GM20000 (cell line): ENCODE data around the gene SERTAD4.

Source experiments
- DNase-seq: peaks from one replicate; pipeline ENCODE4 v3.0.0; 2012; ENCODE audit warnings: low spot score
- TF ChIP-seq, protein P1 (sequence below): IDR thresholded peaks from 2 replicates; pipeline ENCODE4 v1.5.1; 2012; ENCODE audit warnings: mild to moderate bottlenecking, control low read depth; ENCODE audit errors: extremely low read depth, missing control alignments

The SERTAD4 gene

DNA sequence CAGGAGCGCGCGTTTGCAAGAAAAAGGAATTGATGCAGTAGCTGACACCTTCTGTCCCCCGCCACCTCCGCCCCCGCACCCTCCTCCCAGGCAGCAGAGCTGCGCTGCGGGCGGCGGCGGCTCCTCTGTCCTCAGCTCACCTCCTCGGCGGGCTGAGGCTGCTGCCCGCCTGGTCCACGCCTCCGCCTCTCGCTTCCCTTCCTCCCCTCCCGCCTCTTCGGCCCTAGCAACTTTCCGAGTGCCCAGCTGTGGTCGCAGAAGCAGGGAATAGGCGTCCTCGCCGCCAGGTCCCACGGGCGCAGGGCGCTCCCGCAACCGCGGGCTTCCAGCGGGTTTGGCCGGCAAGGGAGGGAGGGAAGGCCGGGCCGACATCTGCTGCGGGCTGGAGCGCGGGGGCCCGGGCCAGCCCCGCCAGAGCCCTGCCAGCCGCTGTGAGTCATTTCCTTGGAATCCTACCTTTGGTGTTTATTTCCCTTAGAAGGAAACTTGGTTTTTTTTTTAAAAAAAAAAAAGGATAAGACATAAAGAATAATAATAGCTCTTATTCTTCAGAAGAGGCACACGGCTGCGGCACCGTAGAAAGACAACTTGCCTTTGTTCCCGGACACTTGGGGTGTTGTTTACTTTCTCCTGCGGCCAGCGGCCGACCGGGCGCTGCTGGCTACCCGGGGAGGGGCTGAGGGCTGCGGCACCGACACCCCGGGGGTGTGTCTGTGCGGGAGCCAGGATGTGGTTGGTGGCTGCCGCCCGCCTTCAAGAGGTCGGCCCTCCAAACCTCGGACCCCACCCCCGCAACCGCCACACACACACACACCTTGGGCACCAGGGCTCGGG is 1.1 kb downstream of the SERTAD4 start:
- no peak for DNase-seq
- TF ChIP-seq, protein P1, sequence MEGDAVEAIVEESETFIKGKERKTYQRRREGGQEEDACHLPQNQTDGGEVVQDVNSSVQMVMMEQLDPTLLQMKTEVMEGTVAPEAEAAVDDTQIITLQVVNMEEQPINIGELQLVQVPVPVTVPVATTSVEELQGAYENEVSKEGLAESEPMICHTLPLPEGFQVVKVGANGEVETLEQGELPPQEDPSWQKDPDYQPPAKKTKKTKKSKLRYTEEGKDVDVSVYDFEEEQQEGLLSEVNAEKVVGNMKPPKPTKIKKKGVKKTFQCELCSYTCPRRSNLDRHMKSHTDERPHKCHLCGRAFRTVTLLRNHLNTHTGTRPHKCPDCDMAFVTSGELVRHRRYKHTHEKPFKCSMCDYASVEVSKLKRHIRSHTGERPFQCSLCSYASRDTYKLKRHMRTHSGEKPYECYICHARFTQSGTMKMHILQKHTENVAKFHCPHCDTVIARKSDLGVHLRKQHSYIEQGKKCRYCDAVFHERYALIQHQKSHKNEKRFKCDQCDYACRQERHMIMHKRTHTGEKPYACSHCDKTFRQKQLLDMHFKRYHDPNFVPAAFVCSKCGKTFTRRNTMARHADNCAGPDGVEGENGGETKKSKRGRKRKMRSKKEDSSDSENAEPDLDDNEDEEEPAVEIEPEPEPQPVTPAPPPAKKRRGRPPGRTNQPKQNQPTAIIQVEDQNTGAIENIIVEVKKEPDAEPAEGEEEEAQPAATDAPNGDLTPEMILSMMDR: no peak

DNA sequence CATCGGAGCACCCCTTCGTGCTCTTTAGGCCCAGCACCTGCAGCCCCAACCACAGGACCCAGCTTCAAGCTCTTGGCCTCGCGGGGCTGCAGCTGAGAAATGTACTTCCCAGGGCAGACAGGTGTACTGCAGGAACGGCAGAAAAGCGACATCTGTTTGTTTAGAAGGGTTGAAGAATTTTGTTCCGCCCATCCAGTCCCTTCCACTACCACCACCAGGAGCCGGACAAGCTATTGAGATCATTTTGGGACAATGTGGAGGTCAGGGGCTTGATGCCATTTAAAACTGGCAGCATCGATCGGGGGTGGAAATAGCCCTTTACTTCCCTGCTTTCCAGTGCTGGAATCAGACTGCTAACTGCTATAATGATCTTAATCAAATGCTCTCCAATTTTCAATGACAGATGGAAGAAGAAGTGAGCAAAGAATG is 1.7 kb downstream of the SERTAD4 start:
- TF ChIP-seq, protein P1: no peak
- no peak for DNase-seq

DNA sequence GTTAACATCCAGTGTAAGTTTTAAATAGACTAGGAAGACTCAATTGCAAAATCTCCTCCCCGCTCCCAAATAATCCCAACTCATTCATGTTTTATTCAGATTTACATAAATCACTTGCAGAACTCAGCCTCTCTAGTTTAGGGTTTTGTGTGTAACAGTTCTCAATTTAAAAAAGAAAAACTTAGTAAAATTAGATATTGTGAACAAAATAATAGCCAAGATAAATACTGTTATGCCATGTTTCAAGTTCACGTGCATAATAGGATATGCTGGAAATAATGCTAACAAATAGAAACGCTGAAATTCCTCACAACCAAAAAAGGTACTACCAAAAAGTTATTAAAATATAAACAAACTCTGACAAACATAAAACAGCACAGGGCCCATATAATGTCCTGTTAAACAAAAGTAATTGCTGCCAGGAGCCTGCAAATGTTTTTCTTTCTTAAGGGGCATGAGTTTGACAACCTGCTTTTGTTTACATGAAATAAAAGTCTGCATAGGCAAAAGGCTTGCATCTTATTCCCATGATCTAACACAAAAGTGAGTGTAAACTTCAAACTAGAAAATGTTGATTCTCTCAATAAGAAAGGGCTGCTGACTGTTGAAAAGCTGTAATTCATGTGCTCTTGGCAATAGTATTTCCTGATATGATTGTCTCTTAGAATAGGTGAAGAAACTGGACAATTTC is 2.9 kb downstream of the SERTAD4 start:
- DNase-seq: no peak
- TF ChIP-seq, protein P1: no peak

DNA sequence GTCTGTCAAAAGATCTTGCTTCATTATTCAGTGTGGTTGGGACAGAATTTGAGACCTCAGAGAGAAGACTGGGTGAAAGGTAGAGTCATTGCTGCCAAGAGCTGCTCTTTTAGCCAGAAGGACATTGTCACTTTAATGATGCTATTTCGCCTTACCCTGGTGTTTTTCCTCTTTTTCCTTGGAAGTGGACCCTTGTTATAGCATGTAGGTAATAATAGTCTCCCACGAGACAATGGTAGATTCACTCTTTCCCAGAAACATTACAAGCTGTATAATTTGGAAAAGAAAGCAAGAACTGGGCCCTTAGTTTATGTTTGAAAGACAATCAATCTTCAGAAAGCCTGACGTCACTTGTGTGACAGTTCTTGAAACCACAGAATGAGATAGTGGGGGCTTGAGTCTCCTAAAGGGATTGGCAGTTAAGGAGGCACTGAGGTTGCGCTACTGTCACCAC is 3.8 kb downstream of the SERTAD4 start:
- TF ChIP-seq, protein P1: no peak
- no peak for DNase-seq

DNA sequence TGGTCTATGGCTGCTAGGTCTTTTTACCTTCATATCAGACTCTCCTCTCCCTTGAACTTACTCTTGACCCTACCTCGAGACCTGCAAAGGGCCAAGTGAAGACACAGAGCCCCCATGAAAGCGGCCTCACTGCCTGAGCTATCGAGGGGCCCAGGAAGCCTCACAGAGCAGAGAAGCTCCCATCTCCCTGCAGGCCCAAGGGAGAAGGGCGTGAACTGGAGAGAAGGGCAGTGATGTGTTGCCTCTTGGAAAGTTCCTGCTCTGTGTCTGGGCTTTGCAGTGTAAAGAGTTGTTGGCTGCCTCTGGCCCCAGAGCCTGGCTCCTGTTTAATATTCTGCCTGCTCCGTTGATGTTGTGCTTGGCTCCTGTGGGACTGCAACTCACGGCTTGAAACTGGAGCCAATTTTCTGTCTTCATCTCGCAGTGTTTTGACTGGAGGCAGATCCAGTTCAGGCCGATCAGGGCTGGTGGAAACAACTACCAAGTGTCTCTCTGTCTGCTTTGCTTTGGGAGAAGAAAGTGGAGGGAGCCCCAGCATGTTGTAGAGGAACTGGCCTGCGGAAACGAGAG is 4.3 kb downstream of the SERTAD4 start:
- no peak for DNase-seq
- TF ChIP-seq, protein P1: no peak

DNA sequence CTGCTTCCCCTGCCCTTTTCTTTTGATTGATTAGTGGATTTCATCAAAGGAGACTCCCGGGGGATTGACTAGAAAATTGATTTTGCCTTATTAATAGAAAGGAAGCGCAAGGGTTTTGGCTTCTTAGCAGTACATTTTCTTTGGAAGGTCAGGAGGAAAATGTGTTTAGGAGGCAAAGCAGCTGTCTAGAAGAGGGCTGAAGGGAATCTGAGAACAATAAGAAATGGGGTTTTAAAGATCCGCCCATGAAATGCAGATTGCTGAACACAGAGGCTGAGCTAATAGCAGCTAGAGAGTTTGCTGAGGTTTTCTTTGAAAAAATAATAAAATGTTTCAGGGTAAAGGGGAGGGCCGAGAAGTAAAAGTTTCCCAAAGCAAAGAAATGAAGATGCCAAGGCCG is 4.9 kb downstream of the SERTAD4 start:
- TF ChIP-seq, protein P1: no peak
- no peak for DNase-seq

DNA sequence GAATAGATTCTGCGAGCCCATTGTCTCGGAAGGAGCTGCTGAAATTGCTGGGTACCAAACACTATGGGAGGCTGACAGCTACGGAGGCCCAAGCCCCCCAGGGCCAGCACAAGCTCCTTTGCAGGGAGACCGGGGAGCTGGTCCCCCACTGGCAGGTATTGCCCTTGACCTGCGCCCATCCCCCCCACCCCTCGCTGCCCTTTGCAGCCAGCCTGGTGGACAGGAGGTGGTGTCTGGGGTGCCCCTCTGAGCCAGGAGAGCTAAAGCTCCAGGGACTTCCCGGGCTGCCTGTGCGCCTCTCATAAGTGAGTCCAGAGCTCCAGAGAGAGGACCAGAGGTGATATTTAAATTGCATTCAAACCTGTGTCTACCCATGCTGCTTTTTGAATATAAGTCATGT is 5.4 kb downstream of the SERTAD4 start:
- no peak for DNase-seq
- TF ChIP-seq, protein P1: no peak
